ENCODE results near the gene RAB4A. TPM values are rescaled to one million over a fixed set of nuclear protein-coding genes. Genes with fewer than 3 reads are reported as not detected.

The RAB4A gene
- total and polyA plus RNA-seq, 9 of the 15 experiments (the other 6 are each of a cell fraction or from before 2014, with no cell fraction given) = 8.3 to 61.0 (median 26.7) TPM

- TF ChIP-seq, protein P1, sequence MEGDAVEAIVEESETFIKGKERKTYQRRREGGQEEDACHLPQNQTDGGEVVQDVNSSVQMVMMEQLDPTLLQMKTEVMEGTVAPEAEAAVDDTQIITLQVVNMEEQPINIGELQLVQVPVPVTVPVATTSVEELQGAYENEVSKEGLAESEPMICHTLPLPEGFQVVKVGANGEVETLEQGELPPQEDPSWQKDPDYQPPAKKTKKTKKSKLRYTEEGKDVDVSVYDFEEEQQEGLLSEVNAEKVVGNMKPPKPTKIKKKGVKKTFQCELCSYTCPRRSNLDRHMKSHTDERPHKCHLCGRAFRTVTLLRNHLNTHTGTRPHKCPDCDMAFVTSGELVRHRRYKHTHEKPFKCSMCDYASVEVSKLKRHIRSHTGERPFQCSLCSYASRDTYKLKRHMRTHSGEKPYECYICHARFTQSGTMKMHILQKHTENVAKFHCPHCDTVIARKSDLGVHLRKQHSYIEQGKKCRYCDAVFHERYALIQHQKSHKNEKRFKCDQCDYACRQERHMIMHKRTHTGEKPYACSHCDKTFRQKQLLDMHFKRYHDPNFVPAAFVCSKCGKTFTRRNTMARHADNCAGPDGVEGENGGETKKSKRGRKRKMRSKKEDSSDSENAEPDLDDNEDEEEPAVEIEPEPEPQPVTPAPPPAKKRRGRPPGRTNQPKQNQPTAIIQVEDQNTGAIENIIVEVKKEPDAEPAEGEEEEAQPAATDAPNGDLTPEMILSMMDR (IDR thresholded peaks at IDR 0.05 in 2 of 3, conservative IDR thresholded peaks at IDR 0.05 in 1 of 3; ENCODE audit: insufficient read depth in 2 of 3, low read depth in 1 of 3, low read length in 3 of 3) = peak; percentile 78 to 97 (median 89)
- TF ChIP-seq, protein P2, sequence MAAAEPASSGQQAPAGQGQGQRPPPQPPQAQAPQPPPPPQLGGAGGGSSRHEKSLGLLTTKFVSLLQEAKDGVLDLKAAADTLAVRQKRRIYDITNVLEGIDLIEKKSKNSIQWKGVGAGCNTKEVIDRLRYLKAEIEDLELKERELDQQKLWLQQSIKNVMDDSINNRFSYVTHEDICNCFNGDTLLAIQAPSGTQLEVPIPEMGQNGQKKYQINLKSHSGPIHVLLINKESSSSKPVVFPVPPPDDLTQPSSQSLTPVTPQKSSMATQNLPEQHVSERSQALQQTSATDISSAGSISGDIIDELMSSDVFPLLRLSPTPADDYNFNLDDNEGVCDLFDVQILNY (CRISPR knock-in tag; IDR thresholded peaks at IDR 0.05) = no peak
- peak; percentile 87 for TF ChIP-seq ARID2 (IDR thresholded peaks at IDR 0.05)
- no peak for TF ChIP-seq NFIX (CRISPR knock-in tag; IDR thresholded peaks at IDR 0.05; ENCODE audit: low read depth)
- TF ChIP-seq TCF7 (IDR thresholded peaks at IDR 0.05; ENCODE audit: borderline replicate concordance) = no peak
- TF ChIP-seq, protein P3, sequence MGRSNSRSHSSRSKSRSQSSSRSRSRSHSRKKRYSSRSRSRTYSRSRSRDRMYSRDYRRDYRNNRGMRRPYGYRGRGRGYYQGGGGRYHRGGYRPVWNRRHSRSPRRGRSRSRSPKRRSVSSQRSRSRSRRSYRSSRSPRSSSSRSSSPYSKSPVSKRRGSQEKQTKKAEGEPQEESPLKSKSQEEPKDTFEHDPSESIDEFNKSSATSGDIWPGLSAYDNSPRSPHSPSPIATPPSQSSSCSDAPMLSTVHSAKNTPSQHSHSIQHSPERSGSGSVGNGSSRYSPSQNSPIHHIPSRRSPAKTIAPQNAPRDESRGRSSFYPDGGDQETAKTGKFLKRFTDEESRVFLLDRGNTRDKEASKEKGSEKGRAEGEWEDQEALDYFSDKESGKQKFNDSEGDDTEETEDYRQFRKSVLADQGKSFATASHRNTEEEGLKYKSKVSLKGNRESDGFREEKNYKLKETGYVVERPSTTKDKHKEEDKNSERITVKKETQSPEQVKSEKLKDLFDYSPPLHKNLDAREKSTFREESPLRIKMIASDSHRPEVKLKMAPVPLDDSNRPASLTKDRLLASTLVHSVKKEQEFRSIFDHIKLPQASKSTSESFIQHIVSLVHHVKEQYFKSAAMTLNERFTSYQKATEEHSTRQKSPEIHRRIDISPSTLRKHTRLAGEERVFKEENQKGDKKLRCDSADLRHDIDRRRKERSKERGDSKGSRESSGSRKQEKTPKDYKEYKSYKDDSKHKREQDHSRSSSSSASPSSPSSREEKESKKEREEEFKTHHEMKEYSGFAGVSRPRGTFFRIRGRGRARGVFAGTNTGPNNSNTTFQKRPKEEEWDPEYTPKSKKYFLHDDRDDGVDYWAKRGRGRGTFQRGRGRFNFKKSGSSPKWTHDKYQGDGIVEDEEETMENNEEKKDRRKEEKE (IDR thresholded peaks at IDR 0.05; ENCODE audit: borderline replicate concordance in 1 of 2, control insufficient read depth in 1 of 2, low read depth in 2 of 2, low read length in 1 of 2) = no peak
- TF ChIP-seq RHOXF2B (CRISPR knock-in tag; conservative IDR thresholded peaks at IDR 0.05) = no peak
- no peak for TF ChIP-seq GTF2A2 (tag; IDR thresholded peaks at IDR 0.05)
- TF ChIP-seq ZBTB34 (CRISPR knock-in tag; IDR thresholded peaks at IDR 0.05) = no peak
- no peak for TF ChIP-seq PHF20 (IDR thresholded peaks at IDR 0.05; ENCODE audit: partially characterized antibody)
- TF ChIP-seq ZNF644 (tag; IDR thresholded peaks at IDR 0.05; ENCODE audit: low read depth) = no peak
- no peak for TF ChIP-seq ATF7 (IDR thresholded peaks at IDR 0.05)
- TF ChIP-seq IRF2 (CRISPR knock-in tag; IDR thresholded peaks at IDR 0.05) = no peak
- no peak for TF ChIP-seq CEBPG (CRISPR knock-in tag; IDR thresholded peaks at IDR 0.05)
- no peak for TF ChIP-seq CEBPG (tag; conservative IDR thresholded peaks at IDR 0.05 in 1 of 2, IDR thresholded peaks at IDR 0.05 in 1 of 2)
- peak; percentile 97 to 98 for TF ChIP-seq RAD21 (CRISPR knock-in tag; conservative IDR thresholded peaks at IDR 0.05 in 1 of 2, IDR thresholded peaks at IDR 0.05 in 1 of 2)
- no peak for TF ChIP-seq CBFA2T2 (conservative IDR thresholded peaks at IDR 0.05)
- TF ChIP-seq FOS (IDR thresholded peaks at IDR 0.05; ENCODE audit: extremely low read depth, insufficient read length) = no peak
Measured at GRCh38 chr1:229258031-229258756, 12.7 kb upstream of the RAB4A start (continued).
